ENCODE data around the gene MOCOS. TPM values are rescaled to one million over a fixed set of nuclear protein-coding genes. Genes with fewer than 3 reads are reported as not detected.
A peak's percentile ranks its signal among the peaks of the same experiment; 100 is the strongest.

MOCOS gene
- total and polyA plus RNA-seq, 4 donors: 1.9 to 27.0 (median 17.0) TPM

- Histone ChIP-seq H3K4me3 (ENCODE audit: low read depth in 1 of 3, low read length in 3 of 3) (no peak overlapping the region), H3K9ac (ENCODE audit: low read depth in 1 of 2, low read length in 2 of 2) (no peak overlapping the region), H3K27ac (ENCODE audit: low read depth in 1 of 2, low read length in 2 of 2) (no peak overlapping the region), H3K4me1 (ENCODE audit: control insufficient read depth in 4 of 4, insufficient read depth in 4 of 4, low read length in 3 of 4) (peaks cover 0 to 2% (median 0%) of the 10 kb centered on the region in 4 donors), H3K27me3 (ENCODE audit: control insufficient read depth in 4 of 4, insufficient read depth in 4 of 4, low read length in 3 of 4) (no peaks in the 10 kb centered on the region), H3K36me3 (ENCODE audit: control insufficient read depth in 4 of 4, insufficient read depth in 3 of 4, low read depth in 1 of 4, low read length in 3 of 4) (peaks cover 20 to 78% (median 63%) of the 10 kb centered on the region in 4 donors), H3K9me3 (ENCODE audit: control insufficient read depth in 4 of 4, low read length in 3 of 4) (no peaks in the 10 kb centered on the region)
- no peak for TF ChIP-seq GABPA (IDR thresholded peaks at IDR 0.05 in 1 of 2, conservative IDR thresholded peaks at IDR 0.05 in 1 of 2)
- TF ChIP-seq SP1 (IDR thresholded peaks at IDR 0.05): no peak
- TF ChIP-seq, protein P1, sequence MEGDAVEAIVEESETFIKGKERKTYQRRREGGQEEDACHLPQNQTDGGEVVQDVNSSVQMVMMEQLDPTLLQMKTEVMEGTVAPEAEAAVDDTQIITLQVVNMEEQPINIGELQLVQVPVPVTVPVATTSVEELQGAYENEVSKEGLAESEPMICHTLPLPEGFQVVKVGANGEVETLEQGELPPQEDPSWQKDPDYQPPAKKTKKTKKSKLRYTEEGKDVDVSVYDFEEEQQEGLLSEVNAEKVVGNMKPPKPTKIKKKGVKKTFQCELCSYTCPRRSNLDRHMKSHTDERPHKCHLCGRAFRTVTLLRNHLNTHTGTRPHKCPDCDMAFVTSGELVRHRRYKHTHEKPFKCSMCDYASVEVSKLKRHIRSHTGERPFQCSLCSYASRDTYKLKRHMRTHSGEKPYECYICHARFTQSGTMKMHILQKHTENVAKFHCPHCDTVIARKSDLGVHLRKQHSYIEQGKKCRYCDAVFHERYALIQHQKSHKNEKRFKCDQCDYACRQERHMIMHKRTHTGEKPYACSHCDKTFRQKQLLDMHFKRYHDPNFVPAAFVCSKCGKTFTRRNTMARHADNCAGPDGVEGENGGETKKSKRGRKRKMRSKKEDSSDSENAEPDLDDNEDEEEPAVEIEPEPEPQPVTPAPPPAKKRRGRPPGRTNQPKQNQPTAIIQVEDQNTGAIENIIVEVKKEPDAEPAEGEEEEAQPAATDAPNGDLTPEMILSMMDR (IDR thresholded peaks at IDR 0.05; ENCODE audit: low read depth, low read length, missing input control): no peak
- TF ChIP-seq EGR1 (IDR thresholded peaks at IDR 0.05; ENCODE audit: low read depth in 2 of 2): no peak
- TF ChIP-seq RAD21 (IDR thresholded peaks at IDR 0.05): no peak
- WGBS: over 99% methylated on average over 2 of the region's 2 CpGs
- no peak for DNase-seq (ENCODE audit: low spot score)
These were observed 43.9 kb upstream of the MOCOS start for GRCh38 chr18:36143391-36143790.

DNA sequence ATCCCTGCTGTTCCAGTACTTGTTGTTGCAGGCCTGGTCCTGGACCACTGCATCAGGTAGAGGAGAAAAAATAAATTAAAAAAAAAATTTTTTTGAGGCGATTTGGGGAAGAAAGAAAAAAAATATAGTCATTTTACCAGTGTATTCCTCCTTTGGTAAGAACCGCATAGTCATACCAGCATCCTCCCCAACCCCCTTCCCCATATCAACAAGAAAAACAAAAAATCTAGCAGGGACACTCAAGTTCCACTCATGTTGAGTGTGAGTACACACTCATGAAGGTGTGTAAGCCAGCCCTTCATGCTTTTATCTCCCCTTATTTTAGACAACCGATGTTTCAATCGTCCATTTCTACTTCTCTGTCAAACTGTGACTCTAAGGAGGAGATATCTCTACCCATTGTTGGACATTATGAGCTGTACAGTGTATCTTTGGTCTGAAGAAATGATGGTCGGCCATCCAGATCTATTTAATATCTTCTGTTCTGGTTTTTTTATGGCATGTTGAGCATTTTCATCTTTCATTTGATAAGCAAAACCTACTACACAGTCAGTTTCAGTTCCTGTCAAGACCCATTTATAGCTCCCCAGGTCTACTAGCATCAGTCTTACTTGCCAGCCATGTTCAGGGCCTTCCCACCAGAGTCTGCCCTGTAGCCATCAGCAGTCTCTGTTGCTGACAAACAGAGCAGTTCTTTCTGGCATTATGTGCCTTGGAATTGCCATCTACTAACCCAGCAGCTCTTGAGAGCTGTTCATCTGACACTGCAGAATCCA, 37.6 kb upstream of the MOCOS start:
- 94% methylated on average over 5 of the region's 5 CpGs for WGBS
- TF ChIP-seq HNF4G (IDR thresholded peaks at IDR 0.05): no peak
- TF ChIP-seq JUND (IDR thresholded peaks at IDR 0.05): no peak
- TF ChIP-seq TAF1 (conservative IDR thresholded peaks at IDR 0.05): no peak
- TF ChIP-seq FOXA1 (IDR thresholded peaks at IDR 0.05): no peak
- TF ChIP-seq MAX (IDR thresholded peaks at IDR 0.05): no peak
- no peak for TF ChIP-seq YY1 (IDR thresholded peaks at IDR 0.05)
- TF ChIP-seq SP1 (IDR thresholded peaks at IDR 0.05): no peak
- TF ChIP-seq RAD21 (IDR thresholded peaks at IDR 0.05): no peak
- TF ChIP-seq, protein P2, sequence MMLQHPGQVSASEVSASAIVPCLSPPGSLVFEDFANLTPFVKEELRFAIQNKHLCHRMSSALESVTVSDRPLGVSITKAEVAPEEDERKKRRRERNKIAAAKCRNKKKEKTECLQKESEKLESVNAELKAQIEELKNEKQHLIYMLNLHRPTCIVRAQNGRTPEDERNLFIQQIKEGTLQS (IDR thresholded peaks at IDR 0.05): no peak
- no peak for TF ChIP-seq FOXA2 (IDR thresholded peaks at IDR 0.05)

GRCh38 chr18:36152781-36153180, 34.5 kb upstream of the MOCOS start:
- TF ChIP-seq, protein P3, sequence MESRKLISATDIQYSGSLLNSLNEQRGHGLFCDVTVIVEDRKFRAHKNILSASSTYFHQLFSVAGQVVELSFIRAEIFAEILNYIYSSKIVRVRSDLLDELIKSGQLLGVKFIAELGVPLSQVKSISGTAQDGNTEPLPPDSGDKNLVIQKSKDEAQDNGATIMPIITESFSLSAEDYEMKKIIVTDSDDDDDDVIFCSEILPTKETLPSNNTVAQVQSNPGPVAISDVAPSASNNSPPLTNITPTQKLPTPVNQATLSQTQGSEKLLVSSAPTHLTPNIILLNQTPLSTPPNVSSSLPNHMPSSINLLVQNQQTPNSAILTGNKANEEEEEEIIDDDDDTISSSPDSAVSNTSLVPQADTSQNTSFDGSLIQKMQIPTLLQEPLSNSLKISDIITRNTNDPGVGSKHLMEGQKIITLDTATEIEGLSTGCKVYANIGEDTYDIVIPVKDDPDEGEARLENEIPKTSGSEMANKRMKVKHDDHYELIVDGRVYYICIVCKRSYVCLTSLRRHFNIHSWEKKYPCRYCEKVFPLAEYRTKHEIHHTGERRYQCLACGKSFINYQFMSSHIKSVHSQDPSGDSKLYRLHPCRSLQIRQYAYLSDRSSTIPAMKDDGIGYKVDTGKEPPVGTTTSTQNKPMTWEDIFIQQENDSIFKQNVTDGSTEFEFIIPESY (IDR thresholded peaks at IDR 0.05): no peak
- TF ChIP-seq NR2F2 (IDR thresholded peaks at IDR 0.05): no peak
- TF ChIP-seq SP1 (IDR thresholded peaks at IDR 0.05): no peak
- no peak for TF ChIP-seq EGR1 (IDR thresholded peaks at IDR 0.05; ENCODE audit: low read depth in 2 of 2)
- no peak for TF ChIP-seq GABPA (IDR thresholded peaks at IDR 0.05 in 1 of 2, conservative IDR thresholded peaks at IDR 0.05 in 1 of 2)
- TF ChIP-seq HNF4A (conservative IDR thresholded peaks at IDR 0.05): no peak
- TF ChIP-seq, protein P1 (IDR thresholded peaks at IDR 0.05; ENCODE audit: low read depth, low read length, missing input control): no peak
- no peak for TF ChIP-seq FOXA2 (IDR thresholded peaks at IDR 0.05)
- TF ChIP-seq RAD21 (IDR thresholded peaks at IDR 0.05): no peak
- no peak for TF ChIP-seq RXRA (IDR thresholded peaks at IDR 0.05)
- Histone ChIP-seq H3K27me3 (ENCODE audit: control insufficient read depth in 4 of 4, insufficient read depth in 4 of 4, low read length in 3 of 4) (no peaks in the 10 kb centered on the region), H3K4me1 (ENCODE audit: control insufficient read depth in 4 of 4, insufficient read depth in 4 of 4, low read length in 3 of 4) (peaks cover 8 to 26% (median 17%) of the 10 kb centered on the region in 4 donors), H3K27ac (ENCODE audit: low read depth in 1 of 2, low read length in 2 of 2) (peak overlapping the region; percentile 61 to 72), H3K9me3 (ENCODE audit: control insufficient read depth in 4 of 4, low read length in 3 of 4) (no peaks in the 10 kb centered on the region), H3K36me3 (ENCODE audit: control insufficient read depth in 4 of 4, insufficient read depth in 3 of 4, low read depth in 1 of 4, low read length in 3 of 4) (peaks cover 6 to 38% (median 20%) of the 10 kb centered on the region in 4 donors), H3K4me3 (ENCODE audit: low read depth in 1 of 3, low read length in 3 of 3) (no peak overlapping the region), H3K9ac (ENCODE audit: low read depth in 1 of 2, low read length in 2 of 2) (no peak overlapping the region)
- 96% methylated on average over 1 of the region's 1 CpG for WGBS
- no peak for DNase-seq (ENCODE audit: low spot score)

More for the DNA sequence above, 37.6 kb upstream of the MOCOS start:
- Histone ChIP-seq H3K9me3 (ENCODE audit: control insufficient read depth in 4 of 4, low read length in 3 of 4) (no peaks in the 10 kb centered on the region), H3K4me1 (ENCODE audit: control insufficient read depth in 4 of 4, insufficient read depth in 4 of 4, low read length in 3 of 4) (peaks cover 4 to 18% (median 12%) of the 10 kb centered on the region in 4 donors), H3K27ac (ENCODE audit: low read depth in 1 of 2, low read length in 2 of 2) (no peak overlapping the region), H3K36me3 (ENCODE audit: control insufficient read depth in 4 of 4, insufficient read depth in 3 of 4, low read depth in 1 of 4, low read length in 3 of 4) (peaks cover 14 to 59% (median 39%) of the 10 kb centered on the region in 4 donors), H3K9ac (ENCODE audit: low read depth in 1 of 2, low read length in 2 of 2) (no peak overlapping the region), H3K4me3 (ENCODE audit: low read depth in 1 of 3, low read length in 3 of 3) (no peak overlapping the region), H3K27me3 (ENCODE audit: control insufficient read depth in 4 of 4, insufficient read depth in 4 of 4, low read length in 3 of 4) (no peaks in the 10 kb centered on the region)
- DNase-seq (ENCODE audit: low spot score): no peak

All from liver (tissue), 9 donors.